Gastrocnemius medialis (tissue), 4 donors: ENCODE measurements around the gene CHRD. TPM values are rescaled to one million over a fixed set of nuclear protein-coding genes. Genes with fewer than 3 reads are reported as not detected.

Source experiments
- ATAC-seq, 2 donors: fragments of 150-250 bp; one replicate each; pipeline ENCODE4 v1.9.1; 2016
- DNase-seq, 2 donors: peaks; one replicate each; pipeline ENCODE4 v3.0.0-alpha.2; 2019
- H3K27ac ChIP-seq, 4 donors: fragments of 200-600 bp; sonication (generic); 1 replicate in 1 of 4; 2 replicates in 3 of 4; pipeline ENCODE4 v1.5.1; 2016 to 2018; ENCODE audit warnings: mild to moderate bottlenecking in 2 of 4, moderate library complexity in 1 of 4
- H3K27me3 ChIP-seq, 3 donors: fragments of 200-600 bp; sonication (generic) in 2 of 3; 1 replicate in 1 of 3; 2 replicates in 2 of 3; pipeline versions ENCODE4 v1.5.1 to v1.6.0; 2016 to 2019; ENCODE audit warnings: mild to moderate bottlenecking in 1 of 3, moderate library complexity in 1 of 3
- H3K36me3 ChIP-seq, 2 donors: fragments of 200-600 bp; sonication (generic) in 1 of 2; one replicate each; pipeline ENCODE4 v1.5.1; 2017 to 2018
- H3K4me1 ChIP-seq, 2 donors: fragments of 200-600 bp; sonication (generic) in 1 of 2; one replicate each; pipeline ENCODE4 v1.5.1; 2016 to 2017; ENCODE audit warnings: mild to moderate bottlenecking in 2 of 2
- H3K4me3 ChIP-seq, 4 donors: fragments of 200-600 bp; sonication (generic) in 3 of 4; 1 replicate in 1 of 4; 2 replicates in 3 of 4; pipeline ENCODE4 v1.5.1; 2016 to 2019; ENCODE audit warnings: mild to moderate bottlenecking in 2 of 4
- H3K9me3 ChIP-seq, 3 donors: fragments of 200-600 bp; sonication (generic) in 2 of 3; 1 replicate in 1 of 3; 2 replicates in 2 of 3; pipeline ENCODE4 v1.5.1; 2016 to 2019
- CTCF ChIP-seq, 5 experiments: fragments of 450-650 bp in 3 of 5; fragments of 200-600 bp in 2 of 5; sonication (generic) in 2 of 5; IDR thresholded peaks in 4 of 5; conservative IDR thresholded peaks in 1 of 5; 1 replicate in 4 of 5; 2 replicates in 1 of 5; pipeline ENCODE4 v1.5.1; 2016 to 2019; ENCODE audit warnings: antibody characterized with exemption in 5 of 5, mild to moderate bottlenecking in 3 of 5, moderate library complexity in 3 of 5
- POLR2A ChIP-seq, 2 donors: fragments of 450-650 bp; IDR thresholded peaks; one replicate each; pipeline ENCODE4 v1.6.1; 2017; ENCODE audit warnings: antibody characterized with exemption in 2 of 2, mild to moderate bottlenecking in 2 of 2, moderate library complexity in 2 of 2
- in situ Hi-C, 4 donors: fragments of 200-750 bp; cut with MboI; loops; one replicate each; pipeline versions ENCODE4 v1.15.0 to v1.8.0; 2017; ENCODE audit warnings: low sequenced_read_pairs in 4 of 4
- intact Hi-C: fragments of 100-400 bp; cut with DNase I; formaldehyde crosslinking; loops from one replicate; pipeline ENCODE4 v1.15.1; 2023; ENCODE audit warnings: low total_unique reads
- total RNA-seq, 4 donors: library from RNA; depleted of rRNA; stranded (reverse); fragments of >200 nt; gene quantifications; one replicate each; pipeline versions ENCODE4 v1.1.0 to v1.2.3, GENCODE V29; 2016

The CHRD gene
- total RNA-seq, 4 donors from 2014 or later: 2.6 to 5.7 (median 3.4) TPM

DNA sequence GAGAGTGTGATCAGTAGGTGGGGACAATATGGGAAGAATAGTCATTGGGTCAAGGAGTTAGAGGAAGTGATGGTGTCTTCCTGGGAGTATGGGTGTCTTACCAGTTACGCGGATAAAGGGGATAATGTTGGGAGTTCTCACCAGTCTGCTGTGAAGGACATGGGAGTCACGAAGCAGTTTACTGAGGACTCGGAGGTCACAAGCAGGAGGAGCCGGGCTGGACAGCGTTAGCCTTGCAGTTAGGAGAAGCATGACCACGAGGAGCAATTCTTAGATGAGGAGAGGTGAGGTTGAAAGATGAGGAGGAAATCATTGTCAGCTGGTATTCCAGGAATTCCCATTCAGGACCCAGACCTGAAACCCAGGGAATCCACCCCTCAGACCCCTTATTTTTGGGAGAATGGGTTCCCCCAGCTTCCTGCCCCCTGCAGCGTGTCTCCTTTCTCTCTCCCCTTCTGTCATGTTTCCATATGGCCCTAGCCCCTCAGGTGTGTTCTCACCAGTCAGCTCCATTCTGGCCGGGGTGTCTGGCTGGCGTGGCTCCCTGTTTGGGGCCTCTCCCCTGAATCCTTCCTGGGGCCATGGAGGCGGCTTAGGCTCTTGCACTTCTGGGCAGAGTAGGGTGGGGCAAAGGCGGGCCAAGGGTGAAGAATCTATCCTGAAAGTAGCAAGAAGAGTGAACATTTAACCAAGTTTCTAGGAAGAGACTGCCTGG is 4.0 kb upstream of the CHRD start:
- TF ChIP-seq POLR2A (IDR thresholded peaks at IDR 0.05): no peak
- no peak for TF ChIP-seq CTCF (IDR thresholded peaks at IDR 0.05 in 4 of 5, conservative IDR thresholded peaks at IDR 0.05 in 1 of 5)
- no peak for DNase-seq
- Histone ChIP-seq H3K27ac (no peak overlapping the region), H3K36me3 (no peaks in the 10 kb centered on the region), H3K4me1 (peaks cover 16 to 20% of the 10 kb centered on the region in 2 donors), H3K9me3 (no peaks in the 10 kb centered on the region), H3K27me3 (peaks cover 0 to 4% (median 3%) of the 10 kb centered on the region in 3 donors), H3K4me3 (no peak overlapping the region)
- intact Hi-C loops (no loop called here), in situ Hi-C loops (loop anchor here in 3 of 4 donors (10.0 kb wide), 2 partner anchors 139 to 169 kb away; no protein-coding TSS in a partner anchor)
- no peak for ATAC-seq

DNA sequence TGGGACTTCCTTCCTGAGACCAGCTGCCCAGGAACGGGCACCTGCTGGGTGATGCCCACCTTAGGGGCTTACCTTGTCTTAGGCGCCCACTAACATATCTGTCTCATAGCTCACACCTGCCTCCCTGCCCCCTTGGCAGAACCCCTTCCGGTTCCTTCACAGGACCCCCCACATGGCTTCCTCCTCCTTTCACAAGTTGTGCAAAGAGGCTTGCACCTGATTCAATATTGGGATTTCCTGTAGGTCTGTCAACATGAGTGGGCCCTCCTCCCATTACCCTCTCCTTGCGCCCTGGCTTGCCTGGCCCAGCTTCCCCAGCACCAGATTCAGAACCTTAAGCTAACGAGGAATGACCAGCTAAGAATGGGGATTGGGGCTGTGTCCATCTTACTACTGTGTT is 2.5 kb upstream of the CHRD start:
- no peak for DNase-seq
- H3K9me3 ChIP-seq: no peaks in the 10 kb centered on the region
- no peak for ATAC-seq
- TF ChIP-seq POLR2A (IDR thresholded peaks at IDR 0.05): no peak
- intact Hi-C loops (no loop called here), in situ Hi-C loops (loop anchor here in 3 of 4 donors (10.0 kb wide), 2 partner anchors 137 to 167 kb away; no protein-coding TSS in a partner anchor)
- H3K36me3 ChIP-seq: no peaks in the 10 kb centered on the region
- peak overlapping the region in 1 of 4 donors; percentile 32 for H3K4me3 ChIP-seq
- H3K27ac ChIP-seq: peak overlapping the region; percentile 78 to 85 (median 83)
- H3K27me3 ChIP-seq: peaks cover 4 to 15% (median 5%) of the 10 kb centered on the region in 3 donors
- H3K4me1 ChIP-seq: peaks cover 19 to 23% of the 10 kb centered on the region in 2 donors

DNA sequence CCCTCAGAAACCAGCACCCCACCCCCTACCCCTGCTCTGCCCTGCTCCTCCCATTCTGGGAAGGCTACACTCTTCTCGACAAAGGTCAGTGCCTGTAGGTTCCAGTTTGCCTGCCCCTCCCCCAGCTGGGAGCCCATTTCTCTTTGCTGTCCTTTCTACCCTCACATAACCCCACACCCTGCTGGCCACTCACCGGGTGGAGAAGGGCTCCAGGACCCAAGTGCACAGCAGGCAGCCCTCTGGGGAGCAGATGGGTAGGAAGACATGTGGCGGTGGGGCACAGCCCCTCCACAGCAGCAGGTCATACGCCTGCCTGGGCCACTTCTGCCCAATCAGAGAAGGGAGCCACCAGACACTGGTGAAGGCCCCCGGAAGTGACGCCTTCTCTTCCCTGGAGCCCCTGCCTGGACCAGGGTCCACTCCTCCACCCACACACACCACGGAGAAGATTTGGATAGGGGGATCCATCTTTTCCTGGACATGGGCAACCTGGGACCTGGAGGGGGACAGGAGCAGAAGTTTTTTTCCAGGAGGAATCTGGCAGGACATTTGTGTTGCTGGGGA is 1.9 kb upstream of the CHRD start, which contains the start of gene THPO:
THPO (minus strand) TSS at position 326 of the 564 bp plus-strand sequence. CDS start 1,948 bp downstream, outside the sequence.
- Histone ChIP-seq H3K9me3 (no peaks in the 10 kb centered on the region), H3K27me3 (peaks cover 4 to 15% (median 5%) of the 10 kb centered on the region in 3 donors), H3K27ac (peak within 1 kb of the TSS; percentile 78 to 85 (median 83)), H3K4me3 (peak within 1 kb of the TSS in 3 of 4 donors; percentile 20 to 47 (median 32)), H3K4me1 (peaks cover 19 to 23% of the 10 kb centered on the region in 2 donors), H3K36me3 (no peaks in the 10 kb centered on the region)
- ATAC-seq (peak; percentile 18 to 32), DNase-seq (peak in 1 of 2 donors; percentile 43)
- in situ Hi-C loops: loop anchor here in 3 of 4 donors (10.0 kb wide), 2 partner anchors 137 to 167 kb away; no protein-coding TSS in a partner anchor
- intact Hi-C loops: no loop called here
- no peak for TF ChIP-seq POLR2A (IDR thresholded peaks at IDR 0.05)
- TF ChIP-seq CTCF (IDR thresholded peaks at IDR 0.05 in 4 of 5, conservative IDR thresholded peaks at IDR 0.05 in 1 of 5): no peak

- in situ Hi-C loops (loop anchor here in 3 of 4 donors (10.0 kb wide), 2 partner anchors 136 to 166 kb away; no protein-coding TSS in a partner anchor), intact Hi-C loops (no loop called here)
- H3K36me3 ChIP-seq: no peaks in the 10 kb centered on the region
- ATAC-seq (peak in 1 of 2 donors; percentile 8), DNase-seq (no peak)
- H3K27ac ChIP-seq: peak overlapping the region; percentile 78 to 85 (median 83)
- no peaks in the 10 kb centered on the region for H3K9me3 ChIP-seq
- H3K4me3 ChIP-seq: peak overlapping the region; percentile 40 to 53 (median 46)
- TF ChIP-seq CTCF (IDR thresholded peaks at IDR 0.05 in 4 of 5, conservative IDR thresholded peaks at IDR 0.05 in 1 of 5) (no peak), POLR2A (IDR thresholded peaks at IDR 0.05) (no peak)
- H3K27me3 ChIP-seq: peaks cover 4 to 15% (median 5%) of the 10 kb centered on the region in 3 donors
- H3K4me1 ChIP-seq: peaks cover 19 to 23% of the 10 kb centered on the region in 2 donors
Measured at GRCh38 chr3:184378651-184379357, 1.1 kb upstream of the CHRD start.
